Erythroblast (primary cell): ENCODE results near the gene INTS15.

Source experiments
- DNase-seq, 2 experiments: peaks; one replicate each; lab custom pipeline; 2025; lab: John Stamatoyannopoulos, UW
- GATA1 ChIP-seq: IDR thresholded peaks from 2 replicates; pipeline ENCODE4 v1.6.1; 2011; ENCODE audit warnings: low read depth, mild to moderate bottlenecking, control low read depth, low read length, moderate library complexity
- POLR2A ChIP-seq: IDR thresholded peaks from 2 replicates; pipeline ENCODE4 v1.6.1; 2011; ENCODE audit warnings: mild to moderate bottlenecking, low read length

The INTS15 gene

GRCh38 chr7:6565655-6566054 lies 24.2 kb upstream of the INTS15 start:
- no peak for TF ChIP-seq POLR2A
- no peak for TF ChIP-seq GATA1

DNA sequence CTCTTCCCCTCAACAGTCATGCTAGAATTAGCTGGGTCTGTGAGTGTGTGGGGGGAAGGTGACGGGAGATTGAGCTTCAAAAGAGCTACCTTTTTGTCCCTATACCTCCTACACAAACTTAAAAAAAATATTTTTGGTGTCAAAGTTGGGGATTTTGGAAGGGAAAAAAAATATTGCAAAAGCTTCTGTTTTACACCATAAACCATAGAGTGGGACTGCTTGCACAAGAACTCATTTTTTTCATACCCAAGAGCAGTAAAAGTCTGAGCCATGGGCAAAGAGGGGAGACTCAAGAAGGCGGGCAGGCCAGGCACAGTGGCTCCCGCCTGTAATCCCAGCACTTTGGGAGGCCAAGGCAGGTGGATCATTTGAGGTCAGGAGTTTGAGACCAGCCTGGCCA lies 21.9 kb upstream of the INTS15 start:
- TF ChIP-seq GATA1: no peak
- no peak for TF ChIP-seq POLR2A
- no peak for DNase-seq

More at GRCh38 chr7:6565655-6566054, 24.2 kb upstream of the INTS15 start:
- DNase-seq: no peak

- no peak for DNase-seq
Observed at GRCh38 chr7:6571160-6571779, 18.6 kb upstream of the INTS15 start.

DNA sequence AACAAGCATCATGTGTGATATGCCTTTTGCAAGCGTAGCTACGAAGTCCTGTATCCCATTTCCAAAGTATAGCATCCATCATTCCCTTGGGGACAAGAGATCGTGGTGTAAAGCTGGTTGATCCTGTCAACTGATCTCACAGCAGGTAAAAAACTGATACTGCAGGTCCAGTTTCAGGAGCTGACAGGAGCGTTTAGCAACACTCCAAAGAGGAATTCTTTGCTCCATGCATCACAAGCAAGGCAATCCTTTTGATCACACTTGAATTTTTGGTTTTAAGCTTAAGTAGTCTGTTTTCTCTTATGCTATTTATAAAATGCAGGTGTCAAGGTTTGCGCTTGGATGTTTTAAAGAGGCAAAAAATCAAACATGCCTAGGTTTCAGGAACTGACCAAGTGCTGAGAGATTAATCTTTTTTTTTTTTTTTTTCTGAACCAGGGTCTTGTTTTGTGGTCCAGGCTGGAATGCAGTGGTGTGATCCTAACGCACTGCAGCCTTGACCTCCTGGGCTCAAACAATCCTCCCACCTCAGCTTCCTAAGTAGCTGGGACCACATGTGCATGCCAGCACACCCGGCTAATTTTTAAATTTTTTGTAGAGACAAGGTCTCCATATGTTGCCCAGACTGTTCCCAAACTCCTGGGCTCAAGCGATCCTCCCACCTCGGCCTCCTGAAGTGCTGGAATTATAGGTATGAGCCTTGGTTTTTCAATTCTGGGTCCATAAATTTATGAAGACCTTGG lies 14.4 kb upstream of the INTS15 start:
- no peak for TF ChIP-seq POLR2A
- no peak for TF ChIP-seq GATA1
- DNase-seq: no peak

More at GRCh38 chr7:6571160-6571779, 18.6 kb upstream of the INTS15 start:
- TF ChIP-seq POLR2A (no peak), GATA1 (no peak)

GRCh38 chr7:6576024-6576866 lies 13.6 kb upstream of the INTS15 start:
- TF ChIP-seq GATA1 (no peak), POLR2A (no peak)
- peak in 1 of 2 experiments; percentile 57 for DNase-seq

DNA sequence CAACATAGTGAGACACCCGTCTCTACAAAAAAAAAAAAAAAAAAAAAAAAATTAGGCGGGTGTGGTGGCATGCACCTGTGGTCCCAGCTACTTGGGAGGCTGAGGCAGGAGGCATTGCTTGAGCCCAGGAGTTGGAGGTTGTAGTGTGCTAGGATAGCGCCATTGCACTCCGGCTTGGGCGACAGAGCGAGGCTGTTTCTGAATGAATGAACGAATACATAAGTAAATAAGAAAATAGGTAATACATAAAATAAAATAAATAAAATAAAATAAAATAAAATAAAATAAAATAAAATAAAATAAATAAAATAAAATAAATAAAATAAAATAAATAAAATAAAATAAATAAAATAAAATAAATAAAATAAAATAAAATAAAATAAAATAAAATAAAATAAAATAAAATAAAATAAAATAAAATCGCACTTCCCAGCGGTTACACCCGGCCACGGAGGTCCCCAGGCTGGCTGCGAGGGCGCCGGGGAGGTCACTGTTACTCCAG lies 12.9 kb upstream of the INTS15 start:
- DNase-seq: peak; percentile 58

DNA sequence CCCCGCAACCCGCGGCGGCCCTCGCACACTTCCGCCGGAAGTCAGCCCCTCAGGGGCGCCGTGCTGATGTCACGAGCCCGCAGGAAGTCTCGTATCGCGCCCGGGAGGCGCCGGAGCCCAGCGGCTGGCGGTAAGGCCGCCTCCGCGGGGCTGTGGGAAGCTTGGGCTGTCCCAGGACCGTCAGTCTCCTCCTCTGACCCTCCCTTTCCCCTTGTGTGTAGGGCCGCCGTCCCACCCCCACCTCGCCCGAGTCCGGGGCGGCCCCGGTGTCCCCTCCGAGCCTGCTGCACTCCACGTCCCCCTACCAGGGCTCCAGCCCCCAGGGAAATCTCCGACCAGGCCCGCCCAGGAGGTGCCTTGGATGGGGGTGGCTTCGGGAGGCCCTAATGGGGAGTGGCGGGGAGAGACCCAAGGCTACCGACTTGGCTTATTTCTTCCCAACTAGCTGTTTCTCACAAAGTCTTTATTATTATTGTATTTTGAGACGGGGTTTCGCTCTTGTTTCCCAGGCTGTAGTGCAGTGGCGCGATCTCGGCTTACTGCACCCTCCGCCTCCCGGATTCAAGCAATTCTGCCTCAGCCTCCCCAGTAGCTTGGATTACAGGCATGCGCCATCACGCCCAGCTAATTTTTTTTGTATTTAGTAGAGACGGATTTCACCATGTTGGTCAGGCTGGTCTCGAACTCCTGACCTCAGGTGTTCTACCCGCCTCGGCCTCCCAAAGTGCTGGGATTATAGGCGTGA lies 12.3 kb upstream of the INTS15 start, which contains the start of gene ZDHHC4:
Gene ZDHHC4 (plus strand): TSS at position 86 of the 745 bp plus-strand sequence. CDS start 3,108 bp downstream, outside the sequence.
- peak; percentile 93 to 94 for DNase-seq
- TF ChIP-seq POLR2A (peak; percentile 97), GATA1 (no peak)

DNA sequence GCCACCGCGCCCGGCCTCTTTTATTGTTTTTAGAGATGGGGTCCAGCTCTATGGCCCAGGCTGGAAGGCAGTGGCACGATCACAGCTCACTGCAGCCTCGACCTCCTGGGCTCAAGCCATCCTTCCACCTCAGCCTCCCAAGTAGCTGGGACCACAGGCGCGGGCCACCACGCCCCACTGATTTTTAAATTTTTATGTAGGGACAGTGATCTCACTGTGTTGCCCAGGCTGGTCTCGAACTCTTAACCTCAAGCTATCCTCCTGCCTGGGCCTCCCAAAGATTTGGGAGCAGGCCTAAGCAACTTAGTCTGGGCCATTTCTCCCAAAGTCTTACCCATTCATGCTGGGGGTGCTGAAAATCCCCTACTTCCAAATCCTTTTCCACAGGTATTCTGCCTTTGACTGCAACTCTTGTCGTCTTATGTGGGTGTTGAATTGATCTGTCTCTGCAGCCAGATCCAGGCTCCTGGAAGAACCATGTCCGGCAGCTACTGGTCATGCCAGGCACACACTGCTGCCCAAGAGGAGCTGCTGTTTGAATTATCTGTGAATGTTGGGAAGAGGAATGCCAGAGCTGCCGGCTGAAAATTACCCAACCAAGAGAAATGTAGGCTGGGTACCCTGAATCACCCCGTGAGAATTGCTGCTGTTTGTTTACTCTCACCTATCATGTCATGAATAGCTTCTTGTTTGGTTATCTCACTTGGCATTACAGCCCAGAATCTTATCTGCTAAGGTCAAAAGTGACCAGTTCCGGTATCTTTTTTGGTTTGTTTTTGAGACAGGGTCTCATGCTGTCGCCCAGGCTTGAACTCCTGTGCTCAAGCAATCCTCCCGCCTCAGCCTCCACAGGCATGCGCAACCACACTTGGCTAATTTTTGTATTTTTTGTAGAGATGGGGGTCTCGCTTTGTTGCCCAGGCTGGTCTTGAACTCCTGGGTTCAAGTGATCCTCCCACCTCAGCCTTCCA lies 11.4 kb upstream of the INTS15 start:
- TF ChIP-seq GATA1 (no peak), POLR2A (no peak)
- DNase-seq: peak in 1 of 2 experiments; percentile 40

DNA sequence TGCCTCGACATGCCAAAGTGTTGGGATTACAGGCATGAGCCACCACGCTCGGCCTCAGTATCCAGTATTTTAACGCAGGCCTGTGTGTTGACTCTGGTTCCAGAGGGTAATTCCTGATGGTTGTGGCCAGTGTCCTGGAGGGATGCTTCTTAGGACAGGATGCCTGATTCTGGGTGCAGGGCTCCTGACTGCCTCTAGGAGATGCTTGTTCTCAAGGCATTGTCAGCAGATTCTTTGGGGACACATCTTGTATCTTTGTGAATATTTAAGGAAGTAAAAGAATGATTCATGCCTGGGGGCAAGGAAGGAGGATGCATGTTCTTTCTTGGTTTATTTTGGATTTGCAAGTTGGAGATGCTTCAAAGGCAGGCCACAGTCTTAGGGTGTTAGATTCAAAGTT lies 10.4 kb upstream of the INTS15 start:
- TF ChIP-seq POLR2A (no peak), GATA1 (no peak)
- DNase-seq: no peak

- peak in 1 of 2 experiments; percentile 50 for DNase-seq
Observed at GRCh38 chr7:6585746-6586432, 3.9 kb upstream of the INTS15 start.

- no peak for TF ChIP-seq POLR2A
- no peak for TF ChIP-seq GATA1
- no peak for DNase-seq
Observed at GRCh38 chr7:6588566-6588965, 1.3 kb upstream of the INTS15 start.
